Measurements from ENCODE around the gene STBD1. TPM values are rescaled to one million over a fixed set of nuclear protein-coding genes. Genes with fewer than 3 reads are reported as not detected.
"Not testable (repeated sequence)": the region's sequence is repeated elsewhere in the genome, so short reads cannot be mapped to it uniquely, and the experiment has no call there.

Gene STBD1
- total RNA-seq, 1 donor from 2014 or later = 24.3 TPM

DNA sequence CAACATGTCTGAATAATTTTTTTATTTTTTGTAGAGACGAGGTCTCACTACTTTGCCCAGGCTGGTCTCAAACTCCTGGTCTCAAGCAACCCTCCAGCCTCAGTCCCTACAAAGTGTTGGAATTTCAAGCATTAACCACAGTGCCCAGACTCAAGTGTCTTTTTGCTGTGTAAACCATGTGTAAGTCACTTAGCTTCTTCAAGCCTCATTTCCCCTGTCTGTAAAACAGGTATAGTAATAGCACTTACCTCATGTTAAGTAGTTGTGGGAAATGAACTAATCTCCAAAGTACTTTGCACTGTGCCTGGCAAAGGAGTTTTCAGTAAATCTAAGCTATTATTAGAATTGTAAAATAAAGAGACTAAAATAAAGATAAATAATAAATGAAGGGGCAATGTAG, 35.7 kb downstream of the STBD1 start:
- TF ChIP-seq, protein P1, sequence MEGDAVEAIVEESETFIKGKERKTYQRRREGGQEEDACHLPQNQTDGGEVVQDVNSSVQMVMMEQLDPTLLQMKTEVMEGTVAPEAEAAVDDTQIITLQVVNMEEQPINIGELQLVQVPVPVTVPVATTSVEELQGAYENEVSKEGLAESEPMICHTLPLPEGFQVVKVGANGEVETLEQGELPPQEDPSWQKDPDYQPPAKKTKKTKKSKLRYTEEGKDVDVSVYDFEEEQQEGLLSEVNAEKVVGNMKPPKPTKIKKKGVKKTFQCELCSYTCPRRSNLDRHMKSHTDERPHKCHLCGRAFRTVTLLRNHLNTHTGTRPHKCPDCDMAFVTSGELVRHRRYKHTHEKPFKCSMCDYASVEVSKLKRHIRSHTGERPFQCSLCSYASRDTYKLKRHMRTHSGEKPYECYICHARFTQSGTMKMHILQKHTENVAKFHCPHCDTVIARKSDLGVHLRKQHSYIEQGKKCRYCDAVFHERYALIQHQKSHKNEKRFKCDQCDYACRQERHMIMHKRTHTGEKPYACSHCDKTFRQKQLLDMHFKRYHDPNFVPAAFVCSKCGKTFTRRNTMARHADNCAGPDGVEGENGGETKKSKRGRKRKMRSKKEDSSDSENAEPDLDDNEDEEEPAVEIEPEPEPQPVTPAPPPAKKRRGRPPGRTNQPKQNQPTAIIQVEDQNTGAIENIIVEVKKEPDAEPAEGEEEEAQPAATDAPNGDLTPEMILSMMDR (IDR thresholded peaks at IDR 0.05; ENCODE audit: borderline replicate concordance) = no peak
- H3K36me3 ChIP-seq = no peaks in the 10 kb centered on the region
- DNase-seq = no peak
- intact Hi-C loops (cut with micrococcal nuclease) = no loop called here
- H3K27ac ChIP-seq (replicated peaks) = no peak overlapping the region
- no peaks in the 10 kb centered on the region for H3K27me3 ChIP-seq (ENCODE audit: low read depth)
- peaks cover 17% of the 10 kb centered on the region for H3K4me1 ChIP-seq
- no peak overlapping the region for H3K4me3 ChIP-seq
- peaks cover 3% of the 10 kb centered on the region for H3K9me3 ChIP-seq (replicated peaks)

DNA sequence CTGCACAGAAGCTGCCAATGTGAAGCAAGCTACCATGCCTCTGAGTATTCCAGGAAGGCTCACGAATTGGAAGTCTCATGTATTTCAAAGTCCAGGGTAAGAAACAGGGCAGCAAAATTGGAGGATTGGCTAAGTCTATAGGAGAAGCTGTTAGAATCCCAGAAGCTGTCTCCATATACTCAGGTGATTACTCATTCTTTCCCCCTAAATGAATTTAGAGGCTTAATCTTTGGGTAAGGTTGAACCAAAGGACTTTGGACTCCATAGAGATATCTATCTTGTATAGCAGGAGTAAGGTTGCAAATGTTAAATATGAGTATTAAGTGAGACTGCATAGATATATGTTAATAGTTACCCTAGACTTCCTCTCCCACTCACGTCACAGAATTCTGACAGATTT, 36.3 kb downstream of the STBD1 start:
- H3K9me3 ChIP-seq (replicated peaks) = peaks cover 9% of the 10 kb centered on the region
- no peaks in the 10 kb centered on the region for H3K27me3 ChIP-seq (ENCODE audit: low read depth)
- H3K36me3 ChIP-seq = no peaks in the 10 kb centered on the region
- no peak overlapping the region for H3K4me3 ChIP-seq
- H3K27ac ChIP-seq (replicated peaks) = no peak overlapping the region
- intact Hi-C loops (cut with micrococcal nuclease) = no loop called here
- DNase-seq = no peak
- TF ChIP-seq, protein P1 (IDR thresholded peaks at IDR 0.05; ENCODE audit: borderline replicate concordance) = no peak
- peaks cover 17% of the 10 kb centered on the region for H3K4me1 ChIP-seq

DNA sequence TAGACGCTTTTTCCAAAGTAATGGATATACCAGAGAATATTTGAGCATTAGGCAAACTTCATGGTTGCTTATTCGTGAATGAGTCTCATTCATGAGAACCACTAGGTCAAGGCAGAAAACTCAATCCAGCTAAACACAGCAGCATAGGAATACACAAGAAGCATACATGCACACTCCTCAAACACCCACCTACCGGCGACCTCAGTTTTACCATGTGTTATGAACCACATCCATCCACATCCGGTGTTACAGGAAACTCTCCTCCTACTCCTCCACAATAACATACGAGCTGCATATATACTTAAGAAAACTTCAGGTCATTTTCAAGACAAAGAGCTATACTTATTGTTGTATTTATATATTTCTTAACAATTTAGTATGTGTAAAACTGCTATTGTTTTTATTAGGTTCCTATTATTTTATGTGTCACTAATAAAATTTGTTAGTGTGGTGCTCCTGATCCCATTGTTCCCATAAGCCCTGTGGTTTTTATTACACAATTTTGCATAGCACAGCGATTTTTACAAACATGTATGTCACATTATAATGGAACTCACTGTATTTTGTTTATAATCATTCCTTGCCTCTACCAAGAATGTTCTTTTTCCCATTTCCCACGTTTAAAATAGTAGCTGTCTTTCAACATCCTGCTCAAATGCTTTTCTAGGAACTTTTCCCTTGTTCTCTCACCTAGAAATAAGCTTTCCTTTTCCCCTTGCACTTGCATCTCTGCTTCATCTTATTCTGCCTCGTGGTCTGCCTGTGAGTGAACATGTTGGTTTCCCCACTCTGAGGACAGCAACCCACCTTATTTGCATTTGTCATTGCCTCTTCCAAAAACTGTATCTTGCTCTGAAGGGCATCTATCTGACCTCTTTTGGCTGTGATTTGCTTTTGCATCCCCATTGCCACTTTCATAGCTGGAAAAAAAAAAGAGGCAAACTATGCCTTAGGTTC, 48.3 kb downstream of the STBD1 start:
- no peaks in the 10 kb centered on the region for H3K36me3 ChIP-seq
- TF ChIP-seq, protein P1 (IDR thresholded peaks at IDR 0.05; ENCODE audit: borderline replicate concordance) = no peak
- H3K4me1 ChIP-seq = no peaks in the 10 kb centered on the region
- no peak for DNase-seq
- no peak overlapping the region for H3K4me3 ChIP-seq
- no peak overlapping the region for H3K27ac ChIP-seq (replicated peaks)
- H3K9me3 ChIP-seq (replicated peaks) = peaks cover 34% of the 10 kb centered on the region
- intact Hi-C loops (cut with micrococcal nuclease) = no loop called here
- no peaks in the 10 kb centered on the region for H3K27me3 ChIP-seq (ENCODE audit: low read depth)

DNA sequence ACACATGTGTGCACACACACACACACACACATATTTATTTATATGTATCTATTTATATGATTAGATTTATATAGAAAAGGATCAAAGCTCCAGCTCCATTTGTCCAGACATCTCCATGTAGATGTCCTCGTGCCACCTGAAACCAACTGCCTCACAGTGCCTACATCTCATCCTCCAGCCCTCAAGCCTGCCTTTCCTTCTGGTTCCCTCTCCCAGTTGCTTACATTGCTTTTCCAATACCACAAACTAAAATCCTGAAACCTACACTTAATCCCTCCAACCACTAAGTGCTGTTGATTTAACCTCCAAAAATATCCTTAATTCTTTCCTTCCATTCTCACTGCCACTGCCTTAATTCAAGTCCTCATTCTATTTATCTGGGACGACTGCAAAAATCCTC, 51.4 kb downstream of the STBD1 start:
- Histone ChIP-seq H3K27ac (replicated peaks) (no peak overlapping the region), H3K4me3 (no peak overlapping the region), H3K9me3 (replicated peaks) (peaks cover 43% of the 10 kb centered on the region), H3K36me3 (no peaks in the 10 kb centered on the region), H3K4me1 (no peaks in the 10 kb centered on the region), H3K27me3 (ENCODE audit: low read depth) (no peaks in the 10 kb centered on the region)
- intact Hi-C loops (cut with micrococcal nuclease) = no loop called here
- no peak for DNase-seq
- TF ChIP-seq, protein P1 (IDR thresholded peaks at IDR 0.05; ENCODE audit: borderline replicate concordance) = no peak

DNA sequence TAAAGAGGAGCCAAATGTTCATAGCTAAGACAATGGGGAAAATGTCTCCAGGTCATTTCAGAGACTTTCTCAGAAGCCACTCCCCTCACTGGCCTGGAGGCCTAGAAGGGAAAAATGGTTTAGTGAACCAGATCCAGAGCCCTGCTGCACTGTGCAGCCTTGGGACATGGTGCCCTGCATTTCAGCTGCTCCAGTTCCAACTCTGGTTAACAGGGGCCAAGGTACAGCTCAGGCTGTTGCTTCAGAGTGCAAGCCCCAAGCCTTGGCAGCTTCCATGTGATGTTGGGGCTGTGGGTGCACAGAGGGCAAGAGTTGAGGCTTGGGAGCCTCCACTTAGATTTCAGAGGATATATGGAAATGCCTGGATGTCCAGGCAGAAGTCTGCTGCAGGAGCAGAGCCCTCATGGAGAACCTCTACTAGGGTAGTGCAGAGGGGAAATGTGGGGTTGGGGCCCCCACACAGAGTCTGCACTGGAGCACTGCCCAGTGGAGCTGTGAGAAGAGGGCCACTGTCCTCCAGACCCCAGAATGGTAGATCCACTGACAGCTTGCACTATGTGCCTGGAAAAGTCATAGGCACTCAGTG, 53.4 kb downstream of the STBD1 start:
- H3K36me3 ChIP-seq; intact Hi-C loops (cut with micrococcal nuclease); H3K4me1 ChIP-seq; H3K4me3 ChIP-seq; DNase-seq; H3K27me3 ChIP-seq (ENCODE audit: low read depth); H3K27ac ChIP-seq (replicated peaks): not testable (repeated sequence)
- H3K9me3 ChIP-seq (replicated peaks) = peaks cover 43% of the 10 kb centered on the region

Other genes with a start within 250 kb of the STBD1 start
- 105 TPM for gene ART3, start 232.0 kb upstream of the STBD1 start, total RNA-seq
- 18.0 TPM for gene NUP54, start 158.3 kb upstream of the STBD1 start, total RNA-seq
- 87.4 TPM for gene SCARB2, start 92.9 kb upstream of the STBD1 start, total RNA-seq
- gene FAM47E, start 55.0 kb upstream of the STBD1 start, total RNA-seq = 3.0 TPM
- 0.11 TPM for gene CCDC158, start 114.4 kb downstream of the STBD1 start, total RNA-seq
- 16.2 TPM for gene SHROOM3, start 128.5 kb downstream of the STBD1 start, total RNA-seq